DMS153 treated with DMSO at 0.1 percent for 48 hours (cell line): ENCODE data around the gene FAM20C.
"Not testable (repeated sequence)": the region's sequence is repeated elsewhere in the genome, so short reads cannot be mapped to it uniquely, and the experiment has no call there.

Source experiments
- DNase-seq: peaks from one replicate; lab custom pipeline; 2025; ENCODE audit not compliant: unreplicated experiment; lab: John Stamatoyannopoulos, UW

Gene FAM20C

DNA sequence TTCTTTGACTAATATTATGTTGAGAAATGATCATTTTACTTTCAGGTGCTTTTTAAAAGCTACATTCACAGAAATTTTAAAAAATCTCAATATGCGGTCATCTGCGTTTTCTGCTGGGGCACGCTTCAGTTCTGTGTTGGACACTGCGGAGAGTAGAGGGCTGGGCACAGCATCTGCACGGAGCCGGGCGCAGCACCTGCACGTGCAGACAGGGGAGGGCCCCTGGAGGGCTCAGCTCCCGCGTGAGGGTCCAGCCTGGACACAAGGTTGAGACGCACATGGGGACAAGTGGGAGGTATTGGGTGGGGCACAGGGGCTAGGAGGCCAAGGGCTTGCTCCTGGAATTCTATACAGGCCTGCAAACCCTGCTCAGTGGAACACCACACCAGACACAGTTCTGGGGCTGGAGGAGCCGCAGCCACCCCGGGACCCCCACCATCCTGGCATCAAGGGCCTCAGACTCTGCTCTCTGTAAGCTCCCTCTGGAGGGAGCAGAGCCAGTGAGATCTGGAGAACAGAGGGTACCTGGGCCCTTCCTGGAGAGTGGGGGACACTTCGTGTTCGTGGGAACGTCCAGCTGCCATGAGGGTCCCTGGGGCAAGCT is 20.4 kb upstream of the FAM20C start:
- no peak for DNase-seq

GRCh38 chr7:173209-173918 is 19.0 kb upstream of the FAM20C start:
- no peak for DNase-seq

DNA sequence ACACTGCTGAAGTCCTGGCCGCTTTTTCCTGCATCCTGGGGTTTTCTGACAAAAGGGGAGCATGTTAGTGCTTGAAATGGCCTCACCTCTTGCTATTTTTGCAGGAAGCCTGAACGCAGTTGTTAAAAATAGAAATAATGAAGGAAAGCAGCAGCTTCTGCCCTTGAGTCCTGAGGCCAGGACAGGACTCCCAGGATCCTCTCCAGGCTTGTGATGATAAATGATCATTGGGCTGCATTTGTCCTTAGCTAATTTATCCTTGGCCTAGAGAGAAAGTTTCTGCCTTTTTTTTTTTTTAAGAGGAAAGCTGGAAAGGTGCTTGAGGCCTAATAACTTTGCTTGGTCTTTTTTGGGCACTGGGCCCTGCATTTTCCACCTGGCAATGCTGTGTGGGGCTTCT is 17.7 kb upstream of the FAM20C start:
- no peak for DNase-seq

GRCh38 chr7:175955-176354 is 16.4 kb upstream of the FAM20C start:
- DNase-seq, result no peak

DNA sequence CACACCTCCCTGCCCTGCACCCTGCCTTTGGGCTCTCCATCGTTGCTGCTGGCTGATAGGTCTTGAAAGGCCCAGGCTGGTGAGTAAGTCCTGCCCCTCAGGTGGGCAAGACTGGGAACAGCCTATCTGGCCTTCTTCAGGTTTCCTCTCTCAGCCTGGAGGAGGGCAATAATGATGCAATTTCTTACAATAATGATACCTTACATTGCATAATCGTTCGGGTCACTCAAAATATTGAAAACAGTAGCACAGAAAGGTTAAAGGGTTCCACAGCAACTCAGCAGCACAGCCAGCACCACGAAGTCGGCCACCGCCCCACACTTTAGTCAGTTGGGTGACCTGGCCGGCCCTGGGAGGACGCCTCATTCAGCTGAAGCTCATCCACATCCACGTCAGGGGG is 16.0 kb upstream of the FAM20C start:
- DNase-seq, result no peak

GRCh38 chr7:176786-177459 is 15.4 kb upstream of the FAM20C start:
- no peak for DNase-seq

- DNase-seq, result no peak
These were observed 13.9 kb upstream of the FAM20C start for GRCh38 chr7:178444-178843.

DNA sequence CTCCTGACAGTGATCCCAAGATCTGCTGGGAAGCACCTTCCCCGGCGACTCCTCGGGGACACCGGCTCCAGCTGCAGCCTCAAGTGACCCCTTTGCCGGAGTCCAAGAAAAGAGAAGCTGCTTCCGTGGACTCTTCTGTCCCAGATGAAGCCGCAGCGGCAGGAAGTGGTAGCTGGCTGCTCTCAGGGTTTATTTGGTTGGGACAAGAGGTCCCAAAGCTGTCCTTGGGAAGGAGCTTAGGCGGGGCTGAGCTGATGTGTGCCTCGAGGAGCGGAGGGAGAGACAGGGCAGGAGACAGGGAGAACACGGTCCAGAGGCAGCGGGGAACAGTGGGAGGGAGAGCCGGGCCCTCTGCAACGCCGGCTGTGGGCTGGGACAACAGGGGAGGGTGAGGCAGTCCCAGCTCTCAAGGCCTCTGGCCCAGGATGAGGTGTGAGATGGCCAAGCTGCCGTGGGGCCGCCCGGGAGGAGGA is 13.1 kb upstream of the FAM20C start:
- DNase-seq, result no peak

DNA sequence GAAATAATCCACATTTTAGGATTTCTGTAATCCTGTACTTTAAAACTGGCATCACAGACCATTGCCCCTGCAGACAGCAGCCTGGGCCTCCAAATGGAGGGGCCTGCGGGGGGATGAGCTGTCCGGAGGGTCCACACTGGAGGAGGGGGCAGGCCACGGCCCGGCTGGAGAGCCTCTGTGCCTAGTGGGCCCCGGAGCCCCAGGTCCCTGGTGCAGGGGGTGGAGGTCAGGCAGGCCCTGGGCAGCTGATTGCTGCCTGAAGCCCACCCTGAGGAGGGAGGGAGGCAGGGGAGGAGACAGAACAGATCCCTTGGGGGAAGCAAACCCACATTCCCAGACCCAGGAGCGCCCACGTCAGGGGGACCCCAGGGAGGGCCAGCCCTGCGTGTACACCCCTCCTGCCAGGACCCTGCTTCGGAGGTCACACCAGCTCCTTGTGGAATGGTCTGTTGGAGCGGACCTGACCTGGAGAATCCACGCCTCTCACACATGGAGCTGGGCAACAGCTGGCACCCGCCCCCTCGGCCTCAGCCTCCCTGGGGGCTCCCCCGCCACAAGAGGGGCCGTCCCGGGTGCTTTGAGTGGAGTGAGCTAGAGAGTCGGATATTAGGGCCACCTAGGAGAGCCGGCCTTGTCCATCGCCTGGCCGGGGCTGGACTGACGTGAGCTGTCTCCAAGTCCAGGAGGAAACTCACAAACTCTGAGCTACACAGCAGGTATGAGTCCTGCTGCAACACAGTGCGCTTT is 12.2 kb upstream of the FAM20C start:
- no peak for DNase-seq

DNA sequence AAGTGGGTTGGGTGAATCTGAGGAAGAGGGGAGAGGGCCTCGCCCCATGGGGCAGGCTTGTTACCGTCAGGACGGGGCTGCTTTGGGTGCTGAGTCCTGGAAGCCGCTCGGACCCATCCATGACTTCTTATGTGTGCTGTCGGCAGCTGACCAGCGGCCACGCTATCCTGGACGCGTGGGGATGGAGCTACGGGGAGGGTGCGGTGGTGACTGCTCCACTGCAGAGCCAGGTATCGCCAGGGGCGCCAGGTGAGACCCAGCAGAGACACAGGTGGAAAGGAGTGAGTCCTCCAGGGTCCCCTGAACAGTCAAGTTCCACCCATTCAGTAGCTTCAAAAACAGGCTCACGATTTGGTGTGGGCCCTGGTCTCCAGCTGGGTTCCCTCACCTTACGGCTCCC is 10.6 kb upstream of the FAM20C start:
- DNase-seq, result no peak

DNA sequence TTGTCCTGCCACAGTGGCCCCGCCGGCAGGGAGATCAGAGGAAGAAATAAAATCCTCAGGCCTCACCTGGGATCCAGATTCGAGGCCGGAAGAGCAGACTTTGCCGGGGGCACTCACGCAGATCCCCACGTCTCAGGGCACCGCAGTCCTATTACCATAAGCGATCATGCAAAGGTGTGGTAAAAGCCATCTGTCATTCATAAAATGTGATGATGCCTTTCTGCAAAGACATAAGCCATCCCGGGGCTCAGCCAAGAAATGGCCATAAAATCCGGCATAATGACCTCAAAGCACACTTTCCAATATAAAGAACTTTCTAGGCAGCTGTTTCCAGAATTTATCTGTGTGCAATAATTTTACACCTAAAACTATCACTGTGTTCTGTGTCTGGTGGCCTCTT is 9.9 kb upstream of the FAM20C start:
- DNase-seq, result not testable (repeated sequence)

GRCh38 chr7:183496-184292 is 8.7 kb upstream of the FAM20C start:
- no peak for DNase-seq

- DNase-seq, result no peak
These were observed 7.8 kb upstream of the FAM20C start for GRCh38 chr7:184294-185264.

GRCh38 chr7:186516-187113 is 5.8 kb upstream of the FAM20C start:
- no peak for DNase-seq

- DNase-seq, result no peak
These were observed 5.0 kb upstream of the FAM20C start for GRCh38 chr7:187227-187927.

DNA sequence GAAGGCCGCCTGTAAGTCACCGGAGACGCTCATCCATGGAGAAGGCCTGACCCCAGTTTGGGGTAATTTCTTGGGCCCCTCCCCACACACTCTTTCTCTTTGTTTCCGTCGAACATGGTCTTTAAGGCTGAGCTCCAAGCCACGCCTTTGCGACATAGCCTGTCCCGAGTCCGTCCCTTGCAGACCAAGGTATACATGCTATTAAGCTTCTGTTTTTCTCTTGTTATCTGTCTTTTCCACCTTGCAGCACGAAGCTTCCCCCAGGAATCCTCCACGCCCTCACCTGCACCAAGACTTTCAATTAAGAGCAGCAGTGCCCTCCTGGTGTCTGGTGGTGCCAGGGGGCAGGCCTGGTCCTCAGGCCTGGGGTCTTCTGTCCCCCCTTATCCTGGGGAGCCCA is 4.2 kb upstream of the FAM20C start:
- DNase-seq, result no peak

DNA sequence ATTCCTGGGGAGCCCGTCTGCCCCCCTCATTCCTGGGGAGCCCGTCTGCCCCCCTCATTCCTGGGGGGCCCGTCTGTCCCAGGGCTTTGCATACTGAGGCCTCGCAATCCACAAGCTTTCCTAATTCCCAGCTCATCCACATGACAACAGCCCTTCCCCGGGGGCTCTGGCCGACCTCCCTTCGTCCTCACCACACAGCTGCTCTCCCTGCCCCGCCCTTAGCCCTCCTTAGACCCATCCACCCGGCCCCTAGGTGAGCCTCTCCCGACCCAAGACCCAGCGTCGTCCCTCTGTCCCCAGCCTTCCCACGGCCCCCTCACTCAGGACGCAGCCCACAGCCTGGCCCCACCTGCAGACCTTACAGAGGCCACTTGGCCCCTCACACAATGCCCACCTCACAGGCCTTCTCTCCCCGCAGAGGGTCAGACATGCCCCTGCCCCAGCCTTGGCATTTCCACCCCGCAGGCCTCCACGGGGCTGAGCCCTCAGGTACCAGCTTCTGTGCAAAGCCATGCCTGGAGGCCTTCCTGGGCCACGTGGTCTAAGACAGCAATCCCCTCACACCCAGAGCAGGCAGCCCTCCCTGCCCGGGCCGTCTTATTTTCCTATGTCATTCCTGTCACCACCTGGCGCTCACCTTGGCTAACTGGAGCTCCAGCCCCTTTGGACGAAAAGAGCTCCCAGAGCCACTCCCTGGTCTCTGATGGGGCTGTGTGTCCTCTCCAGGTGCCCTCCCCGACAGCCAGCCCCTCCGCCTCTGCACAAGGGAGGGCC is 3.5 kb upstream of the FAM20C start:
- no peak for DNase-seq

DNA sequence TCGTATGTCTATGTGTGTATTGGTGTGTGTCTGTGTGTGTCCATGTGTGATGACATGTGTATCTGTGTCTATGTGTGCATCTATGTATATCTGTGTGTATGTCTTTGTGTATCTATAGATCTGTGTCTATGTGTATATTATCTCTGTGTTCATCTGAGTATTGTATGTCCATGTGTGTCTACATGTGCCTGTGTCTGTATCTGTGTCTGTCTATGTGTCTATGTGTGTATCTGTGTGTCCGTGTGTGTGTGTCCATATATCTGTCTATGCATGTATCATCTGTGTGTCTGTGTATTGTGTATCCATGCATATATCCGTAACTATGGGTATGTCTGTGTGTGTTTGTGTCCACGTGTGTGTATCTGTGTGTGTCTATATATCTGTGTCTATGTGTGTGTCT is 2.7 kb upstream of the FAM20C start:
- DNase-seq, result no peak
